Measurements from ENCODE around the gene CFAP298.
"Not testable (repeated sequence)": the region's sequence is repeated elsewhere in the genome, so short reads cannot be mapped to it uniquely, and the experiment has no call there.

The CFAP298 gene

GRCh38 chr21:32612075-32612998, at the start of gene CFAP298:
CFAP298 (minus strand) TSS chr21:32612377; CDS start chr21:32612243, 134 bp downstream.
- no peak for TF ChIP-seq CTCF (IDR thresholded peaks at IDR 0.05)
- no peaks in the 10 kb centered on the region for H3K9me3 ChIP-seq
- peaks cover 12 to 17% of the 10 kb centered on the region in 2 experiments for H3K4me1 ChIP-seq (ENCODE audit: control insufficient read depth in 1 of 2, insufficient read depth in 1 of 2, low read depth in 1 of 2, low read length in 1 of 2)
- H3K36me3 ChIP-seq, result no peaks in the 10 kb centered on the region
- peak within 1 kb of the TSS; percentile 77 to 79 for H3K4me3 ChIP-seq (ENCODE audit: low read depth in 1 of 2, low read length in 1 of 2)
- peak within 1 kb of the TSS; percentile 88 for H3K27ac ChIP-seq
- peaks cover 31% of the 10 kb centered on the region for H3K27me3 ChIP-seq

DNA sequence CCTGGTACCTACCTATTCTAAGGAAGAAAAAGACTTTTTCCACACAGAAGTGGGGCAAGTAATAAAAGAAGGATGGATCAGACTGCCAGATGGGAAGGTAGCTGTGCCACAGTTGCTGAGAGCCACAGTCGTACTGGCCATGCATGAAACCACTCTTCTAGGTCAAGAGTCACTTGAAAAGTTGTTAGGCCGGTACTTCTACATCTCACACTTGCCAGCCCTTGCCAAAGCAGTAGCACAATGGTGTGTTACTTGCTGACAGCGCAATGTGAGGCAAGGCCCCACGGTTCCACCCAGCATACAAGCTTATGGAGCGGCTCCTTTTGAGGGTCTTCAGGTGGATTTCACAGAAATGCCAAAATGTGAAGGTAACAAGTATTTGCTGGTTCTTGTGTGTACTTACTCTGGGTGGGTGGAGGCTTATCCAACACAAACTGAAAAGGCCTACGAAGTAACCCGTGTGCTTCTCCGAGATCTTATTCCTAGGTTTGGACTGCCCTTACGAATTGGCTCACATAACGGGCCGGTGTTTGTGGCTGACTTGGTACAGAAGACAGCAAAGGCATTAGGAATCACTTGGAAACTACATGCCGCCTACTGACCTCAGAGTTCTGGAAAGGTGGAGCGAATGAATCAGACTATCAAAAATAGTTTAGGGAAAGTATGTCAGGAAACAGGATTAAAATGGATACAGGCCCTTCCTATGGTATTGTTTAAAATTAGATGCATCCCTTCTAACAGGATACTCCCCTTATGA, 49.0 kb upstream of the CFAP298 start:
- not testable (repeated sequence) for H3K27me3 ChIP-seq; H3K27ac ChIP-seq; H3K4me3 ChIP-seq (ENCODE audit: low read depth in 1 of 2, low read length in 1 of 2); H3K4me1 ChIP-seq (ENCODE audit: control insufficient read depth in 1 of 2, insufficient read depth in 1 of 2, low read depth in 1 of 2, low read length in 1 of 2)
- H3K9me3 ChIP-seq, result peaks cover 26% of the 10 kb centered on the region
- peaks cover 97% of the 10 kb centered on the region for H3K36me3 ChIP-seq

DNA sequence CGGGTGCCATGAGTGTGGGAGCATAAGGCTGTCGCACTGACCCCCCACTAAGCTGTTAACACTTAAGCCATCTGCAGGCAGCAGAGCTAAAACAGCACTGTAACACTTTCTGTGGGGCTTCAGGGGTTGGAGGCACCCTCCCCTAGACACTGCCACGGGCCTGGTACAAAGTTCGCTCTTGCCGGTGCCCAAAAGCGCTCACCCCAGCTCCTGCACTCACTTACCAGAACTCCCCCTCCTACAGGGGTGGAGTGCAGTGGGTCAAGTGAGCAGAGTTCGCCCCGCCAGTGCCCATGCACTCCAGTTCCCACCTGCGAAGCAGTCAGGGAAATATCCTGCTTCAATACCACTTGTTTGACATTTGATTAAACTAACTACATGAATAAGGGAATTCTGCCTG, 46.3 kb upstream of the CFAP298 start:
- no peak overlapping the region for H3K4me3 ChIP-seq (ENCODE audit: low read depth in 1 of 2, low read length in 1 of 2)
- H3K4me1 ChIP-seq (ENCODE audit: control insufficient read depth in 1 of 2, insufficient read depth in 1 of 2, low read depth in 1 of 2, low read length in 1 of 2), result no peaks in the 10 kb centered on the region
- no peaks in the 10 kb centered on the region for H3K27me3 ChIP-seq
- H3K27ac ChIP-seq, result no peak overlapping the region
- TF ChIP-seq CTCF (IDR thresholded peaks at IDR 0.05), result no peak
- H3K36me3 ChIP-seq, result peaks cover 97% of the 10 kb centered on the region
- H3K9me3 ChIP-seq, result peaks cover under 1% of the 10 kb centered on the region

GRCh38 chr21:32653326-32653901, 41.2 kb upstream of the CFAP298 start:
- no peaks in the 10 kb centered on the region for H3K9me3 ChIP-seq
- no peaks in the 10 kb centered on the region for H3K4me1 ChIP-seq (ENCODE audit: control insufficient read depth in 1 of 2, insufficient read depth in 1 of 2, low read depth in 1 of 2, low read length in 1 of 2)
- no peak overlapping the region for H3K4me3 ChIP-seq (ENCODE audit: low read depth in 1 of 2, low read length in 1 of 2)
- TF ChIP-seq CTCF (IDR thresholded peaks at IDR 0.05), result no peak
- H3K27me3 ChIP-seq, result no peaks in the 10 kb centered on the region
- peaks cover 94% of the 10 kb centered on the region for H3K36me3 ChIP-seq
- no peak overlapping the region for H3K27ac ChIP-seq

GRCh38 chr21:32648165-32648564, 36.0 kb upstream of the CFAP298 start:
- Histone ChIP-seq H3K4me3 (ENCODE audit: low read depth in 1 of 2, low read length in 1 of 2) (no peak overlapping the region), H3K27me3 (no peaks in the 10 kb centered on the region), H3K4me1 (ENCODE audit: control insufficient read depth in 1 of 2, insufficient read depth in 1 of 2, low read depth in 1 of 2, low read length in 1 of 2) (no peaks in the 10 kb centered on the region), H3K36me3 (peaks cover 94% of the 10 kb centered on the region), H3K27ac (no peak overlapping the region), H3K9me3 (no peaks in the 10 kb centered on the region)
- TF ChIP-seq CTCF (IDR thresholded peaks at IDR 0.05), result no peak

Measured in neutrophil (primary cell).